ENCODE data around the gene HCRTR1.

DNA sequence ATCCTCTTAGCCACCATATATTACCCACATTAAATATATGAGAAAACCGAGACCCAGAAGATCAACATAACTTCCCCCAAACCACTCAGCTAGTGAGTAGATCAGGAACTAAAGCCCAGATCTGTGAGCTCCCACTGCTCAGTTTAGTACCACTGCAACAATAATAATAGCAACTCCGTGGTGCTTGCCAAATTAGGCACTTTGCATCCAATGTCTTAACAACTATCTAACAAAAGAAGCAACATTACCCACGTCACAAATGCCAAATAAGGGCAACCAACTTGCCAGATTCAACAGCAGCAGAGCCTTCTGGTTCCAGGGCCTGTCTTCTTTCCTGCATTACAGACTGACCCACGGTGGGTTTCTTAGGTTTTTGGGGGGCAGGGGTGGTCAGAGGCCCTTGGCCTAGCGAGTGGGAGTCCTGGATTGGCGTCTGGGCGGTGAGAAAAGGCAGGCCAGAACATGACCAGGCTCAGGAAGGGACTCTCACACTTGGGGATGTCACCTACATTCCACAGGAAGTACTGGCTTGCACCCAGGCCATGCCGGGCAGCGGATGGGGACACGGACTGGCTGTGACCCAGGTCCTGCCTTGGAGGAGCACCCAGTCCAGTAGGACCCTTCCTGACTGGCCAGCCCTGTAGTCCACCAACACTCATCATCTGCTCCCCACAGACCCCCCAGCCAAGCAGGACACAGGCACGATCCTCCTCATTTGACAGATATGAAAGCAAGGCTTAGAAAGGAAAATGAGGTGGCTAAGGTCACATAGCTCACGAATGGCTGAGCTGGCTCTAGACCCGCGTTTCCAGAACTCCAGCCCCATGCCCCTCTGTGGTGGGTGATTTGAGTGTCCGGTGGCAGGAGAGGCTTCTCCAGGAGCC is 4.6 kb downstream of the HCRTR1 start:
- no peak for TF ChIP-seq FOS (IDR thresholded peaks at IDR 0.05; ENCODE audit: borderline replicate concordance, insufficient read depth, low read length)
- TF ChIP-seq, protein P1, sequence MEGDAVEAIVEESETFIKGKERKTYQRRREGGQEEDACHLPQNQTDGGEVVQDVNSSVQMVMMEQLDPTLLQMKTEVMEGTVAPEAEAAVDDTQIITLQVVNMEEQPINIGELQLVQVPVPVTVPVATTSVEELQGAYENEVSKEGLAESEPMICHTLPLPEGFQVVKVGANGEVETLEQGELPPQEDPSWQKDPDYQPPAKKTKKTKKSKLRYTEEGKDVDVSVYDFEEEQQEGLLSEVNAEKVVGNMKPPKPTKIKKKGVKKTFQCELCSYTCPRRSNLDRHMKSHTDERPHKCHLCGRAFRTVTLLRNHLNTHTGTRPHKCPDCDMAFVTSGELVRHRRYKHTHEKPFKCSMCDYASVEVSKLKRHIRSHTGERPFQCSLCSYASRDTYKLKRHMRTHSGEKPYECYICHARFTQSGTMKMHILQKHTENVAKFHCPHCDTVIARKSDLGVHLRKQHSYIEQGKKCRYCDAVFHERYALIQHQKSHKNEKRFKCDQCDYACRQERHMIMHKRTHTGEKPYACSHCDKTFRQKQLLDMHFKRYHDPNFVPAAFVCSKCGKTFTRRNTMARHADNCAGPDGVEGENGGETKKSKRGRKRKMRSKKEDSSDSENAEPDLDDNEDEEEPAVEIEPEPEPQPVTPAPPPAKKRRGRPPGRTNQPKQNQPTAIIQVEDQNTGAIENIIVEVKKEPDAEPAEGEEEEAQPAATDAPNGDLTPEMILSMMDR (IDR thresholded peaks at IDR 0.05; ENCODE audit: extremely low read depth in 1 of 2, insufficient read depth in 1 of 2, low read depth in 1 of 2, low read length in 2 of 2), result no peak
- TF ChIP-seq EZH2 (IDR thresholded peaks at IDR 0.05; ENCODE audit: borderline replicate concordance, low read depth, low read length, severe bottlenecking), result no peak
- no peak for TF ChIP-seq POLR2AphosphoS5 (IDR thresholded peaks at IDR 0.05; ENCODE audit: insufficient read depth, low read depth, low read length)
- TF ChIP-seq MAX (IDR thresholded peaks at IDR 0.05; ENCODE audit: insufficient read depth, insufficient read length), result no peak
- TF ChIP-seq GATA2 (IDR thresholded peaks at IDR 0.05; ENCODE audit: insufficient read depth, insufficient read length, low read depth, low read length), result no peak
- no peak for TF ChIP-seq MYC (IDR thresholded peaks at IDR 0.05; ENCODE audit: low read depth, low read length)
- no peak for TF ChIP-seq POLR2A (IDR thresholded peaks at IDR 0.05; ENCODE audit: low read depth, low read length)

Measured in endothelial cell of umbilical vein (primary cell).